Measurements from ENCODE around the gene PDE6A. TPM values are rescaled to one million over a fixed set of nuclear protein-coding genes. Genes with fewer than 3 reads are reported as not detected.

Gene PDE6A
- polyA plus RNA-seq, 1 donor: 0.09 TPM

GRCh38 chr5:149924486-149924885, 20.1 kb downstream of the PDE6A start:
- DNase-seq: no peak

- no peak for DNase-seq
These were observed 21.6 kb downstream of the PDE6A start for GRCh38 chr5:149922950-149923349.

GRCh38 chr5:149921597-149921996, 23.0 kb downstream of the PDE6A start:
- DNase-seq: no peak

- no peak for DNase-seq
These were observed 27.4 kb downstream of the PDE6A start for GRCh38 chr5:149917073-149917676.

- no peak for DNase-seq
These were observed 28.1 kb downstream of the PDE6A start for GRCh38 chr5:149916334-149917072.

GRCh38 chr5:149915392-149916260, 29.0 kb downstream of the PDE6A start:
- DNase-seq: no peak

GRCh38 chr5:149913436-149914419, 30.9 kb downstream of the PDE6A start:
- no peak for DNase-seq

GRCh38 chr5:149912226-149912871, 32.2 kb downstream of the PDE6A start:
- no peak for DNase-seq

GRCh38 chr5:149911031-149911430, 33.6 kb downstream of the PDE6A start:
- no peak for DNase-seq

GRCh38 chr5:149907828-149908227, 36.8 kb downstream of the PDE6A start:
- no peak for DNase-seq

GRCh38 chr5:149904977-149905376, 39.6 kb downstream of the PDE6A start:
- no peak for DNase-seq

GRCh38 chr5:149904293-149904886, 40.2 kb downstream of the PDE6A start:
- no peak for DNase-seq

- DNase-seq: no peak
These were observed 41.2 kb downstream of the PDE6A start for GRCh38 chr5:149903404-149903803.

- DNase-seq: no peak
These were observed 42.4 kb downstream of the PDE6A start for GRCh38 chr5:149902177-149902576.

GRCh38 chr5:149901511-149901910, 43.1 kb downstream of the PDE6A start:
- no peak for DNase-seq

- DNase-seq: no peak
These were observed 44.2 kb downstream of the PDE6A start for GRCh38 chr5:149900390-149900789.

- no peak for DNase-seq
These were observed 45.8 kb downstream of the PDE6A start for GRCh38 chr5:149898811-149899210.

- no peak for DNase-seq
These were observed 48.9 kb downstream of the PDE6A start for GRCh38 chr5:149895416-149896345.

- no peak for DNase-seq
These were observed 50.4 kb downstream of the PDE6A start for GRCh38 chr5:149894237-149894636.

GRCh38 chr5:149893403-149893931, 51.1 kb downstream of the PDE6A start:
- DNase-seq: no peak
